Activated CD4-positive, alpha-beta T cell treated with anti-CD3 and anti-CD28 coated beads for 48 hours (primary cell): ENCODE results near the gene TXNDC11.

Experiments used
- DNase-seq: peaks from one replicate; pipeline ENCODE4 v3.0.0-alpha.2; 2020

The TXNDC11 gene

GRCh38 chr16:11673091-11674000 is 69.3 kb downstream of the TXNDC11 start:
- DNase-seq: no peak

- DNase-seq: no peak
Observed at GRCh38 chr16:11672206-11673090, 70.2 kb downstream of the TXNDC11 start.

- no peak for DNase-seq
Observed at GRCh38 chr16:11671676-11672075, 71.0 kb downstream of the TXNDC11 start.

DNA sequence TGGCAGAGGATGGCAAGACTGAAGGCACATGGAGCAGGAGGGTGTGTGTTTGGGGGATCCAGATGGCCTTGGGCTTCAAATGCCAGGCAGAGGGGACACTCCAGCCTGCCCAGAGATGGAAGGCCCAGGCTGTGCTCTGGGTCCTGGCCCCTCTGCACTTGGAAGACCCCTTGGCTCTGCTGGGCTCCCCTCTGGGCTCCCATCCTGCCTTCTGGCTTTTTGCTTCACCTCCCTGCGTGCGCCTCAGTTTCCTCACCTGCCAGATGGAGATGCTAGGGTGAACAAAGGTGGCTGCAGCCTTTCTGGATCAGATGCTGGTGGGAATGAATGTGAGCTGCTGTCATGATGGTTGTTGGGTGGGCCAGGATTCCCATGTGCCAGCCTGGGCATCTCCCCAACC is 71.4 kb downstream of the TXNDC11 start:
- no peak for DNase-seq

DNA sequence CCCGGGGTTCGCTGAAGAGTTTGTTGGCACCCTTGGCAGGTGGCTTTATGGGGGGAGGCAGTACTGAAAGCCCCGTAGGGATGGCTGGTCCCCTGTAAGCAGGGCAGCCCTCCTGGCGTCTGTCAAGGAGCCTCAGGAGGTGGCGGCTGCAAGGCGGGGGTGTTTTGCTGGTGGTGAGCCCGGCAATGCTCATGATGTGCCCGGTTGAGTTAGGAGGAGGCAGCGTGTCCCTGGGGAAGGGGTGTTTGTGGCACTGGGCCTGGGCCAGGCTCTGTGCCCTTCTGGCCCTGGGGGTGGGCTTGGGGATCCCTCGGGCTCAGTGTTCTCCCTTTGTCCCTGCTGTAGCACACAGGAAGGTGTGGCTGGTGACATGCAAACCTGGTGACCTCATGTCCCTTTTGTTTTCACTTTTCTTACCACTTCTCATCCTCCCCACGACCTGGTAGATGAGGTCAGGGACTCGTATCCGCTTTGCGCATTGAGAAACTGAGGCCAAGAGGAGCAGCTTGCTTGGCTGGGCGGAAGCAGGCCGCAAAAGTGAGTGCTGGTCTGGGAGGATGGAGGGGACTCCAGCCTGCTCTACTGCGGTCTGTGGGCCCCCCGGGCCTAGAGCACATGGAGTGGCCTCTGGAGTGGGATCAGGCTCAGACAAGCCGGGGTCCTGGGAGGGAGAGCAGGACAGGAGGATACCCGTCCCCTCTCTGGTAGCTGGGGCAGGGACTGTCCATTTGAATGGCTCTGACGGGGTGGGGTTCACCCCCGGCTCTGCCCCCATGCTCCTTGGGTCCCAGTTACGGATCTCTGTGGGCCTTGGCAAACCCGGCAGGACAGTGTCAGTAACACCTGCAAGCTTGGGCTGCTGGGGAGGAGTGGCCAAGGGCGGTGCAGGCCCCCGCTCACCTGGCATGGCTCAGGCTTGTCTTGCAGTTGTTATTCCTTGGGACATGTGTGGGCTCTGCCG is 72.2 kb downstream of the TXNDC11 start:
- DNase-seq: peak; percentile 49

DNA sequence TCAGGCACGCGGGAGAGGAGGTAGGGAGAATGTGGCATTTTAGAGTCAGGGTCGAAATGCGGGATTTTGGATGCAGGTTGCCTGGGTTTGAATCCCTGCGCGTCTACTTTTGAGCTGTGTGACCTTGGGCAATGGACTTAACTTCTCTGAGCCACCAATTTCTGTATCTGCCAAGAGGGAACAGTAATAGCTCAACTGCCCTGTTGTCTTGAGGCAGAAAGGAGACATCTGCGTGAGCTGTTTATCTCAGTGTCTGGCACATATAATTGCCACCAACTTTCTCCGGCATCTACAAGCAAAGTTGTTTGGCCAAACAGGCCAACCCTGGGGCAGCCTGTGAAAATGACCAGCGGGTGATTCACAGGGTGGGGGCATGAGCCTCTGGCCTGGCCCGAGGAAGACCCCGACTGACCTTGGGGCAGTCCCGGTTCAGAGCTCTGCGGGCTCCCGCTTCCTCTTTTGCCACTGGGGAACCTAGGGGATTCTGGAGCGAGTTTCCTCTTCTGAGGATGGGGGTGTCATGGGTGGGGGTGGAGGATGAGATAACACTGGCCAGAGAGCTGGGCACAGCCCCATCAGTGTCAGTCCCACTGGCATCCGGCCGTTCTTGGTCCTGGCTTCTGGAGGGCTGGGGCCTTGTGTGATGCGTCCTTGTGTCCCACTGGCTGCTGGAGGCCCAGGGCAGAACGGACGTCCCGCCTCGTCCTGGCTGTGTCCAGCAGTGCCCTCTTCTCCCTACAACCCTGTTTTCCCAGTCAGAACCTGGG is 73.1 kb downstream of the TXNDC11 start:
- no peak for DNase-seq

DNA sequence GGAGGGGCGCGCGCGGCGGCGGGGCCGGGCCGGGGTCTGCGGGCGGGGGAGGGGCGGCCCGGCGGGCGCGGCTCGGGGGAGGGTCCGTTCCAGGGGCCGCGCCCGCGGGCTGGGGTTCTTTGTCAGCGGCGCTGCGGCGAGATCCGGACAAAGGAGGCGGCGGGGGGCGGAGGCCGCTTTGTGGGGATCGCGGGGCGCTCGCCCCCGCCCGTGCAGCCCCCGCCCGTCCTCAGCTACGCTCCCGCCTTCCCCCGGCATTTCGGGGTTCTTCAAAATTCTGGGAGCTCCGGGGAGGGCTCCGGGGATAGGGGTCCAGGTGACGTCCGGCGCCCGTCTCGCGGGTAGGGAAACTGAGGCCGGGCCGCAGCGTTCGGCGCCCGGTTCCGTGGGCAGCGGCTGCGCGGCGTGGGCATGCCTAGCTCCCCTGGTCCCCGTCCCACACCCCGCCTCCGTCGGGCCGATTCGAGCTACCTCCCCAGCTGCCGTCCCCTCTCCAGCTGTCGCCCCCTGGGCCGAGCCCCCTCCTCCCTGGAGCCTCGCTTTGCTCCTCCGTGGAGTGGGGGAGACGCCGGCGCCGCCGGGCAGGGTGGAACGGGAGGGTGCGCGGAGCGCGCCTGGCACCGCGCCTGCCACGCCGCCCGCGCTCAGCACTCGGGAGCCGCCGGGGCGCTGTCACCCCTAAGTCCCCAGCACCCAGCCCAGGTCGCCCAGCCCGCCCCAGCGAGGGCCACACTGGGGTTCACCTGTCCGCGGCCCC is 73.9 kb downstream of the TXNDC11 start:
- peak; percentile 22 for DNase-seq

GRCh38 chr16:11667824-11668622 is 74.6 kb downstream of the TXNDC11 start, which contains the start of gene SNN:
Gene SNN, plus strand, starts transcription at chr16:11668455. Its CDS starts 7,605 bp downstream, at chr16:11676060.
- DNase-seq: peak; percentile 89

DNA sequence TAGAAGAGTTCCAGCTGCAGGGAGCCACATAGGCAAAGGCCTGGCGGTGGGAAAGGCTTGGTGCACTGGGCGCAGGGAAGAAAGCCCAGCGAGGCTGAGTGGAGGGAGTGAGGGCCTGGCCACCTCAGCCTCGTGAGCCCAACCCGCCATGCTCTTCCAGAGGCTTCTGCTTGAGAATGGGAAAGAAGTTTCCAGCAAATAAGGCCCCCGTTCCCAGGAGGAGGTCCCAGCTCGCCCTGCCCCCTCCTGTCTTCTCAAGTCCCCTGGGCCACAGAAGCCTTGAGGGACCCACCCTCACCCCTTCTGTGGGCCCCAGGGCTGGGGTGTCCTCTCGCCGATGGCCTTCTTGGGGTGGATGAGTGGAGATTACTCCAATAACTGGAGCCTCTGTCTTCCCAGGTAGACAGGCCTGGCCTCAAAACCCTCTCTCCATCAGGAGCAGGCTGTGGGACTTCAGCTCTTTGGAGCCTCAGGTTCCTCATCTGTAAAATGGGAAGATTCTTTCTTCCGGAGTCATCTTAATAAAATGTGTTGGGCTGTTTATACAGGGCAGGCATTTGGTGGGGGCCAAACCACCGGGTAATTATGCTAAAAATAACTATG is 75.3 kb downstream of the TXNDC11 start:
- DNase-seq: no peak

GRCh38 chr16:11666103-11667055 is 76.3 kb downstream of the TXNDC11 start:
- no peak for DNase-seq

DNA sequence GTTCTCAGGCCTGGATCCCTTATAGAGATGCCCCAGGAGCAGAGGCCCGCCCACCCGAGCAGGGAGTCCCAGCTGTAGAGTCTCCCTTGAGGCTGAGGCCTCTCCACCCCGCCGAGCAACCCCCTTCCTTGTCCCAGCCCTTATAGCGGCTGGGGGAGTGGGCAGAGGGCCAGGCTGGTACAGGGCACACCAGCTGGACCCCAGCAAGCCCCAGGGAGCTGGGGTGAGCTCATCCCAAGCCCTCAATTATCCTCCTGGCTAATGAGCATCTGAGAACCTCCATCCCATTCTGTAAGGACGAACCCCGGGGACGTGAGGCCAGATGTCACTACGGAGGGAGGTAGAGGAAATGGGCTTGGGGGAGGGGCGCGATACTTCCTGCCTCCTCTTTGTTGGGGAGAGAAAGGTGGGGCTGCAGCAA is 77.6 kb downstream of the TXNDC11 start:
- peak; percentile 53 for DNase-seq

GRCh38 chr16:11662582-11662981 is 80.1 kb downstream of the TXNDC11 start:
- DNase-seq: no peak

DNA sequence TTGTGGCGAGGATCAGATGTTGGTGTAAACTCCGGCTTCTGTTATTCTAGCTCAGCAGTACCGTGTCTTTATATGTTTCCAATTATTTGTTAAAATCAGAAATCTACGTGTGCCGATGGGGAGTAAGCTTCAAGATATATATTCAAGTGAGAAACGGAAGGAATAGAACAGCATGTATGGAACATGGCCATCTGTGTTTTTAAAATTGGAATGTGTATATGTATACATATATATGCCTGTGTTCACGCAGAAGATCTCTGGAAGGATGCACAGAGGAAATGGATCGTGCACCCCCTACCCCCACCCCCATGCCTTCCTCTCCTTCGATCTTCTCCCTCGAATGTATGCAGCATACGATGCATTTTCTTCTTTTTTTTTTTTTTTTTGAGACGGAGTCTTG is 82.1 kb downstream of the TXNDC11 start:
- DNase-seq: no peak

DNA sequence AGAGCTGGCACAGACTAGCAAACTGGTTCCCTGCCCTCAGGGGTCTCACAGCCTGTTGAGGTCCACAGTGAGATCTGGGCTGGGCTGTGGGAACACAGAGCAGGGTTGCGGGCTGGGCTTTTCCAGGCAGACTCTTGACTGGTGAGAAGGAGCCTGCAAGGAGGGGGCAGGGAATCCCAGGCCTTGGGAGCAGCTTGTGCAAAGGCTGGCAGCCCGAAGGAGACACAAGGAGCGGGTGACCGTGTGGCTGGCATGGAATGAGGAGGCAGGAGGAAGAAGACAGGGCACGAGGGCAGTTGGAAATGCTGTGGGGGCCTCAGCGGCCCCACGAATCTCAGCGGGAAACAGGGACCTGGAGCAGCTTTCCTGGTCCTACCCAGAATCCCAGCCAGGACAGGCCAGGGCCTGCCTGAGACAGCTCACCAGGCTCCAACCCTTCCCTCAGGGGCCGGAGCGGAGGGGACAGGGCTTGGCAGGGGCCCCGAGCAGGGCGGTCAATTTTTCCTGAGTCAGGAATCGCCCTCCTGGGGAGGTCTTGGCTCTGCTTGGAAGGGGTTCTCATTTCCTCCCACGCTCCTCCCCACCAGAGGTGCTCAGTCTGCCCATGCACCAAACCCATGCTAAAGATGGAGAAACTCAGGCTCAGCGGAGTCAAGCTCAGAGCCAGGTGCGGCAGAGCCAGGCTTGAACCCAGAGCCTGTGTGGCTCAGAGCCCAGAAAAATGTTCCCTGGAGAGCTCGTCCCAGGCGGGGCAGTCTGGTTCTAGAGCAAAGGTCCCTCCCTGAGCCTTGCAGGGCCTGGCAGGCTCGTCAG is 83.6 kb downstream of the TXNDC11 start:
- no peak for DNase-seq

DNA sequence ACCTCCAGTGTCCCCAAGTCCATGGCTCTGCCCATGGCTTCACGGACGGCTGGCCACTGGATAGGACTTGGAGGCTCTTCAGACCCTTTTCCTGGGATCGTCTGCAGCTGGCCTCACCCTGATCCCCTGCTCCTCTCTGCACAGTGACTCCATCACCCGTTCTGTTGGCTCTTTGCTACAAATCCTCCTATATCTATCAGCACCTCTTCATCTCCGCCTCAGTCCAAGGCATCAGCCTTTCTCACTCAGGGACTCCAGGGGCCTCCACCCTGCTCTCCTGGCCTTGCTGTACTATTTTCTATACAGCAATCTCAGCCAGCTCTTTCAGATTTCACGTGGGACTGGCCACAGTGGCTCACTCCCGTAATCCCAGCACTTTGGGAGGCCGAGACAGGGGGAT is 85.1 kb downstream of the TXNDC11 start:
- no peak for DNase-seq

- no peak for DNase-seq
Observed at GRCh38 chr16:11655655-11656054, 87.0 kb downstream of the TXNDC11 start.

- DNase-seq: no peak
Observed at GRCh38 chr16:11651796-11652195, 90.9 kb downstream of the TXNDC11 start.
